Mesenchymal stem cell (in vitro differentiated cells and primary cell): Measurements from ENCODE around the gene CLIC5.

Experiments used
- DNase-seq: peaks from one replicate; pipeline ENCODE4 v3.0.0-alpha.2; 2013
- H2AFZ ChIP-seq: one replicate; pipeline ENCODE4 v1.6.1; 2013; ENCODE audit warnings: low read depth, mild to moderate bottlenecking, control low read depth, inconsistent platforms, low read length, moderate library complexity
- H2AK5ac ChIP-seq: 2 replicates; pipeline ENCODE4 v1.6.1; 2013; ENCODE audit warnings: low read length, moderate library complexity, mild to moderate bottlenecking, inconsistent platforms; ENCODE audit not compliant: severe bottlenecking
- H2BK120ac ChIP-seq: one replicate; pipeline ENCODE4 v1.6.1; 2013; ENCODE audit warnings: low read depth, mild to moderate bottlenecking, inconsistent platforms, low read length, moderate library complexity
- H2BK12ac ChIP-seq, 2 experiments: one replicate each; pipeline ENCODE4 v1.6.1; 2013; ENCODE audit warnings: inconsistent platforms in 2 of 2, low read length in 2 of 2, mild to moderate bottlenecking in 2 of 2, moderate library complexity in 2 of 2, control low read depth in 1 of 2
- H2BK15ac ChIP-seq: one replicate; pipeline ENCODE4 v1.6.1; 2013; ENCODE audit warnings: mild to moderate bottlenecking, low read depth, inconsistent platforms; ENCODE audit not compliant: poor library complexity, severe bottlenecking
- H2BK5ac ChIP-seq: 2 replicates; pipeline ENCODE4 v1.6.1; 2013; ENCODE audit warnings: low read depth, mild to moderate bottlenecking, low read length, control low read depth, inconsistent platforms; ENCODE audit not compliant: poor library complexity, severe bottlenecking
- H3K14ac ChIP-seq, 2 experiments: one replicate each; pipeline ENCODE4 v1.6.1; 2013; ENCODE audit warnings: inconsistent platforms in 2 of 2, low read length in 2 of 2, control low read depth in 1 of 2, mild to moderate bottlenecking in 1 of 2, moderate library complexity in 1 of 2
- H3K18ac ChIP-seq, 2 experiments: one replicate each; pipeline ENCODE4 v1.6.1; 2013; ENCODE audit warnings: inconsistent platforms in 2 of 2, low read length in 2 of 2, control low read depth in 1 of 2, low read depth in 1 of 2, mild to moderate bottlenecking in 1 of 2
- H3K23ac ChIP-seq, 2 experiments: one replicate each; pipeline ENCODE4 v1.6.1; 2013; ENCODE audit warnings: inconsistent platforms in 2 of 2, low read length in 2 of 2, mild to moderate bottlenecking in 2 of 2, moderate library complexity in 2 of 2, control low read depth in 1 of 2
- H3K27ac ChIP-seq: 2 replicates; pipeline ENCODE4 v1.5.1; 2013; ENCODE audit warnings: mild to moderate bottlenecking, moderate library complexity, low read length, control low read depth, inconsistent platforms; ENCODE audit not compliant: poor library complexity, severe bottlenecking
- H3K27me3 ChIP-seq, 2 experiments: 2 replicates each; pipeline versions ENCODE4 v1.6.1 to v1.7.0; 2013; ENCODE audit warnings: low read length in 2 of 2, mild to moderate bottlenecking in 2 of 2, moderate library complexity in 2 of 2, control low read depth in 1 of 2, inconsistent platforms in 1 of 2; ENCODE audit not compliant: control insufficient read depth in 1 of 2, insufficient read depth in 1 of 2
- H3K36me3 ChIP-seq, 2 experiments: 2 replicates each; pipeline versions ENCODE4 v1.6.1 to v1.7.0; 2013; ENCODE audit warnings: low read length in 2 of 2, control low read depth in 1 of 2, inconsistent platforms in 1 of 2, low read depth in 1 of 2, mild to moderate bottlenecking in 1 of 2; ENCODE audit not compliant: insufficient read depth in 2 of 2, control insufficient read depth in 1 of 2
- H3K4ac ChIP-seq, 2 experiments: one replicate each; pipeline ENCODE4 v1.6.1; 2013; ENCODE audit warnings: inconsistent platforms in 2 of 2, low read length in 2 of 2, mild to moderate bottlenecking in 2 of 2, moderate library complexity in 2 of 2, control low read depth in 1 of 2, low read depth in 1 of 2
- H3K4me1 ChIP-seq: 2 replicates; pipeline ENCODE4 v1.6.1; 2013; ENCODE audit warnings: low read depth, low read length, control low read depth; ENCODE audit not compliant: control insufficient read depth, insufficient read depth
- H3K4me2 ChIP-seq: 2 replicates; pipeline ENCODE4 v1.6.1; 2013; ENCODE audit warnings: low read length, mild to moderate bottlenecking, inconsistent platforms; ENCODE audit not compliant: poor library complexity, severe bottlenecking
- H3K4me3 ChIP-seq, 2 experiments: 2 replicates each; pipeline versions ENCODE4 v1.5.1 to v1.7.0; 2013; ENCODE audit warnings: low read length in 2 of 2, mild to moderate bottlenecking in 2 of 2, control low read depth in 1 of 2, low read depth in 1 of 2; ENCODE audit not compliant: insufficient read depth in 1 of 2
- H3K79me1 ChIP-seq: replicated peaks from 2 replicates; pipeline ENCODE4 v1.6.1; 2013; ENCODE audit warnings: mild to moderate bottlenecking, control low read depth, low read length, inconsistent platforms; ENCODE audit not compliant: poor library complexity, severe bottlenecking
- H3K9ac ChIP-seq: 2 replicates; pipeline ENCODE4 v1.7.0; 2013; ENCODE audit warnings: mild to moderate bottlenecking, low read length, moderate library complexity
- H3K9me3 ChIP-seq: 2 replicates; pipeline ENCODE4 v1.7.0; 2013; ENCODE audit warnings: mild to moderate bottlenecking, low read length; ENCODE audit not compliant: control insufficient read depth
- H4K8ac ChIP-seq: one replicate; pipeline ENCODE4 v1.6.1; 2013; ENCODE audit warnings: inconsistent platforms, mild to moderate bottlenecking, low read length, moderate library complexity
- H4K91ac ChIP-seq: one replicate; pipeline ENCODE4 v1.6.1; 2013; ENCODE audit warnings: mild to moderate bottlenecking, low read length, inconsistent platforms
- WGBS: methylation state at CpG from one replicate; pipeline ENCODE4 v1.1.7; 2013; ENCODE audit warnings: mixed read lengths; 5-methylcytosine and 5-hydroxymethylcytosine counted together

The CLIC5 gene

GRCh38 chr6:45963896-45964295 lies 51.8 kb downstream of the CLIC5 start:
- Histone ChIP-seq H3K4me1 (peaks cover 9% of the 10 kb centered on the region), H3K9ac (no peak overlapping the region), H3K79me1 (no peaks in the 10 kb centered on the region), H2BK5ac (peak overlapping the region; percentile 35), H3K18ac (no peak overlapping the region), H2AFZ (no peak overlapping the region), H3K23ac (no peak overlapping the region), H2BK12ac (no peak overlapping the region), H3K14ac (no peak overlapping the region), H2BK15ac (no peak overlapping the region), H3K36me3 (no peaks in the 10 kb centered on the region), H2AK5ac (peak overlapping the region; percentile 94), H4K91ac (no peak overlapping the region), H3K4me2 (no peak overlapping the region), H3K27ac (peak overlapping the region; percentile 25), H4K8ac (no peak overlapping the region), H3K4ac (no peak overlapping the region), H3K9me3 (no peaks in the 10 kb centered on the region), H3K27me3 (peaks cover 0 to 8% of the 10 kb centered on the region in 2 experiments), H3K4me3 (no peak overlapping the region), H2BK120ac (no peak overlapping the region)
- DNase-seq: no peak

DNA sequence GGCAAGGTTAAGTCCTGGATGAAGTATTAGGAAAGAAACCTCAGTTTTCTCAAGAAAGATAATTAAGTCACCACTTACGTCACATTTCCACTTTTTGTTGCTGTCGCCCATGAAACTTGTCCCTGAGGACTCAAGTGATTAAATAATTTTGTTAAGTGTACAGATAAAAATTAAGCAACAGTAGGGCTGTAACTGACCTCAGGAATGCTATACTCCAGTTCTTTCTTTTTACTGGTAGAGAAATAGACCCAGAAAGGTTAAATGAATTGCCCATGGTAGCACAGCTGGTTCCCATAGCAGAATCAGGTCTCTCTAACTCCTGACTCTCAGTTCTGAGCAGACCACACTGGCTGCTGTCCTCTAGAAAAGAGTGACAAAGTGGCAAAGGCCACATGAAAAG lies 54.5 kb downstream of the CLIC5 start:
- no peak overlapping the region for H2AK5ac ChIP-seq
- no peak overlapping the region for H2BK12ac ChIP-seq
- H3K4ac ChIP-seq: no peak overlapping the region
- no peak overlapping the region for H4K8ac ChIP-seq
- peaks cover 4% of the 10 kb centered on the region for H3K4me1 ChIP-seq
- no peaks in the 10 kb centered on the region for H3K79me1 ChIP-seq
- no peak overlapping the region for H3K23ac ChIP-seq
- peaks cover 0 to 15% of the 10 kb centered on the region in 2 experiments for H3K27me3 ChIP-seq
- no peak overlapping the region for H3K27ac ChIP-seq
- WGBS: no CpG with 5 or more reads among the region's 2 CpGs
- H3K9me3 ChIP-seq: no peaks in the 10 kb centered on the region
- no peak overlapping the region for H2BK5ac ChIP-seq
- peak; percentile 23 for DNase-seq
- no peak overlapping the region for H2BK15ac ChIP-seq
- no peak overlapping the region for H2AFZ ChIP-seq
- H3K14ac ChIP-seq: no peak overlapping the region
- no peak overlapping the region for H4K91ac ChIP-seq
- no peak overlapping the region for H3K4me3 ChIP-seq
- no peak overlapping the region for H2BK120ac ChIP-seq
- no peak overlapping the region for H3K9ac ChIP-seq
- H3K36me3 ChIP-seq: no peaks in the 10 kb centered on the region
- no peak overlapping the region for H3K18ac ChIP-seq
- H3K4me2 ChIP-seq: no peak overlapping the region

DNA sequence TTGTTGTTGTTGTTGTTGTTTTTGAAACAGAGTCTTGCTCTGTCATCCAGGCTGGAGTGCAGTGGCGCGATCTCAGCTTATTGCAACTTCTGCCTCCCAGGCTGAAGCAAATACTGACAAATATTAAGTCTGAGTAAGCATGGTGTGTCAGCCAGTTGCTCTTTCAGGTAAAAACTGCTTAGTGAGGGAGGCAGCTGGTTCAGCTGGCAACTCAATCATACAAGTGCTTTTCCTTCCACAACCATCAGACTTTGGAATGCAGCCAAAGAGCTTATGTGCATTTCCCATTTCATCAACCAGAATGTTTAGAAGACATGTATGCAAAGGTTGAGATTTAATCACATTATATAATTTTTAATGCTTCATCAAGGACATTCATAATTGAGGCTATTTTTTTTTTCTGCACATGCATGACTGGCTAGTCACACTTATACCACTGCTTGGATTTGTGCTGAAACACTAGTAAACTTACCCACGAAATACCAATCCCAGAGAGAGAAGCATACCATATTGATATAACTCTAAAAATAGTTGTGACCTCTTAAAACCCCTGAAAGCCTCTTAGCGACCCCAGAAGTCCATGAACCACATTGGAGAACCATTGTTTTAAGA lies 56.0 kb downstream of the CLIC5 start:
- no peak overlapping the region for H3K4me2 ChIP-seq
- H3K9me3 ChIP-seq: no peaks in the 10 kb centered on the region
- H4K8ac ChIP-seq: no peak overlapping the region
- H3K4me3 ChIP-seq: no peak overlapping the region
- no peak overlapping the region for H2BK15ac ChIP-seq
- no peak overlapping the region for H2BK5ac ChIP-seq
- H3K36me3 ChIP-seq: no peaks in the 10 kb centered on the region
- H4K91ac ChIP-seq: no peak overlapping the region
- DNase-seq: peak; percentile 18
- no peak overlapping the region for H3K18ac ChIP-seq
- H3K4ac ChIP-seq: no peak overlapping the region
- no peak overlapping the region for H2BK12ac ChIP-seq
- H3K27ac ChIP-seq: no peak overlapping the region
- H3K23ac ChIP-seq: no peak overlapping the region
- H2AK5ac ChIP-seq: no peak overlapping the region
- H3K79me1 ChIP-seq: no peaks in the 10 kb centered on the region
- WGBS: 58% methylated on average over 1 of the region's 4 CpGs
- no peak overlapping the region for H2AFZ ChIP-seq
- H3K4me1 ChIP-seq: peaks cover 4% of the 10 kb centered on the region
- peaks cover 0 to 28% of the 10 kb centered on the region in 2 experiments for H3K27me3 ChIP-seq
- H3K14ac ChIP-seq: no peak overlapping the region
- H2BK120ac ChIP-seq: no peak overlapping the region
- H3K9ac ChIP-seq: no peak overlapping the region

GRCh38 chr6:45956663-45957062 lies 59.0 kb downstream of the CLIC5 start:
- Histone ChIP-seq H2AFZ (no peak overlapping the region), H3K4me2 (no peak overlapping the region), H4K91ac (no peak overlapping the region), H3K9ac (no peak overlapping the region), H3K36me3 (no peaks in the 10 kb centered on the region), H3K4me3 (no peak overlapping the region), H2AK5ac (no peak overlapping the region), H3K4me1 (peaks cover 3% of the 10 kb centered on the region), H3K14ac (no peak overlapping the region), H2BK15ac (no peak overlapping the region), H3K4ac (no peak overlapping the region), H3K27me3 (peaks cover 0 to 33% of the 10 kb centered on the region in 2 experiments), H2BK5ac (no peak overlapping the region), H2BK120ac (no peak overlapping the region), H4K8ac (no peak overlapping the region), H3K9me3 (no peaks in the 10 kb centered on the region), H3K79me1 (no peaks in the 10 kb centered on the region), H2BK12ac (no peak overlapping the region), H3K18ac (no peak overlapping the region), H3K27ac (no peak overlapping the region), H3K23ac (no peak overlapping the region)
- 86% methylated on average over 7 of the region's 7 CpGs for WGBS
- no peak for DNase-seq
